ENCODE measurements around the gene NPHP1.
"Not testable (repeated sequence)": the region's sequence is repeated elsewhere in the genome, so short reads cannot be mapped to it uniquely, and the experiment has no call there.

Gene NPHP1

GRCh38 chr2:110166266-110166665 lies 38.5 kb downstream of the NPHP1 start:
- Mint-ChIP-seq H3K36me3 (ENCODE audit: low read depth) (no peaks in the 10 kb centered on the region), H3K9me3 (peaks cover 4% of the 10 kb centered on the region), H3K27me3 (peaks cover 2% of the 10 kb centered on the region), H3K4me1 (peaks cover 4% of the 10 kb centered on the region), H3K27ac (no peak overlapping the region), H3K4me3 (no peak overlapping the region)
- no peak for ATAC-seq
- DNase-seq, result no peak

- Mint-ChIP-seq H3K36me3 (ENCODE audit: low read depth) (peaks cover 10% of the 10 kb centered on the region), H3K27ac (no peak overlapping the region)
- DNase-seq, result no peak
These were observed 47.5 kb downstream of the NPHP1 start for GRCh38 chr2:110157153-110157793.

DNA sequence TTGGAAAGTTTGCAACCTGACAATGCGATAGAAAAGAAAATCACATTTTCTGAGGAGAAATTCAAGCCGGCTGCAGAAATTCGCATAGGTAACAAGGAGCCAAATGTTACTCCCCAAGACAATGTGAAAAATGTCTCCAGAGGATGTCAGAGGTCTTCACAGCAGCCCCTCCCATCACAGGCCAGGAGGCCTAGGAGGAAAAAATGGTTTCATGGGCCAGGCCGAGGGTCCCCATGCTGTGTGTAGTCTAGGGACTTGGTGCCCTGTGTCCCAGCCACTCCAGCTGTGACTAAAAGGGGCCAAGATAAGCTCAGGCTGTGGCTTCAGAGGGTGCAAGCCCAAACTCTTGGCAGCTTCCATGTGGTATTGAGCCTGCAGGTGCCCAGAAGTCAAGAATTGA lies 50.0 kb downstream of the NPHP1 start:
- not testable (repeated sequence) for ATAC-seq, H3K27ac Mint-ChIP-seq, H3K4me3 Mint-ChIP-seq, H3K27me3 Mint-ChIP-seq, DNase-seq
- H3K4me1 Mint-ChIP-seq, result peaks cover 27% of the 10 kb centered on the region
- H3K9me3 Mint-ChIP-seq, result peaks cover 17% of the 10 kb centered on the region
- H3K36me3 Mint-ChIP-seq (ENCODE audit: low read depth), result peaks cover 10% of the 10 kb centered on the region

More at GRCh38 chr2:110157153-110157793, 47.5 kb downstream of the NPHP1 start:
- Mint-ChIP-seq H3K9me3 (peaks cover 17% of the 10 kb centered on the region), H3K4me3 (no peak overlapping the region), H3K27me3 (peaks cover 4% of the 10 kb centered on the region), H3K4me1 (peaks cover 23% of the 10 kb centered on the region)
- peak; percentile 54 for ATAC-seq

- Mint-ChIP-seq H3K4me1 (peaks cover 34% of the 10 kb centered on the region), H3K36me3 (ENCODE audit: low read depth) (peaks cover 10% of the 10 kb centered on the region), H3K9me3 (peaks cover 17% of the 10 kb centered on the region)
- not testable (repeated sequence) for H3K27ac Mint-ChIP-seq, ATAC-seq, DNase-seq, H3K4me3 Mint-ChIP-seq, H3K27me3 Mint-ChIP-seq
These were observed 50.6 kb downstream of the NPHP1 start for GRCh38 chr2:110154188-110154587.

GRCh38 chr2:110153416-110153815 lies 51.4 kb downstream of the NPHP1 start:
- Mint-ChIP-seq H3K27ac (no peak overlapping the region), H3K36me3 (ENCODE audit: low read depth) (peaks cover 10% of the 10 kb centered on the region), H3K9me3 (peaks cover 17% of the 10 kb centered on the region), H3K4me1 (peaks cover 38% of the 10 kb centered on the region), H3K4me3 (no peak overlapping the region), H3K27me3 (peaks cover 4% of the 10 kb centered on the region)
- DNase-seq (no peak), ATAC-seq (no peak)

DNA sequence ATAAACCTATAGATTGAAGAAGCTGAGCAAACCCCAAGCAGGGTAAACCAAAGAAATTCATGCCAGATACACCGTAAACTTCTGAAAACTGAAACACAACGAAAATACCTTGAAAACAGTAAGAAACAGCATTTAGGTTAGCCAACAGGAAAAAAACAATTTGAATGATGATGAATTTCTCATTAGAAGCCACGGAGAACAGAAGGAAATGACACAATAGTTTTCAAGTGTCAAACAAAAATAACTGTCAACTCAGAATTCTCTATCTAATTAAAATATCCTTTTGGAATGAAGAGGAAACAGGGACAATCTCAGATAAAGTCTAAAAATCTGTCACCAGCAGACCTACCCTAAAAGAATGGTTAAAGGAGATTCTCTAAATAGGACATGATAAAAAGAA lies 51.9 kb downstream of the NPHP1 start:
- Mint-ChIP-seq H3K4me1 (peaks cover 40% of the 10 kb centered on the region), H3K4me3 (no peak overlapping the region), H3K36me3 (ENCODE audit: low read depth) (peaks cover 10% of the 10 kb centered on the region), H3K27ac (no peak overlapping the region), H3K27me3 (peaks cover 4% of the 10 kb centered on the region), H3K9me3 (peaks cover 21% of the 10 kb centered on the region)
- DNase-seq, result no peak
- no peak for ATAC-seq

DNA sequence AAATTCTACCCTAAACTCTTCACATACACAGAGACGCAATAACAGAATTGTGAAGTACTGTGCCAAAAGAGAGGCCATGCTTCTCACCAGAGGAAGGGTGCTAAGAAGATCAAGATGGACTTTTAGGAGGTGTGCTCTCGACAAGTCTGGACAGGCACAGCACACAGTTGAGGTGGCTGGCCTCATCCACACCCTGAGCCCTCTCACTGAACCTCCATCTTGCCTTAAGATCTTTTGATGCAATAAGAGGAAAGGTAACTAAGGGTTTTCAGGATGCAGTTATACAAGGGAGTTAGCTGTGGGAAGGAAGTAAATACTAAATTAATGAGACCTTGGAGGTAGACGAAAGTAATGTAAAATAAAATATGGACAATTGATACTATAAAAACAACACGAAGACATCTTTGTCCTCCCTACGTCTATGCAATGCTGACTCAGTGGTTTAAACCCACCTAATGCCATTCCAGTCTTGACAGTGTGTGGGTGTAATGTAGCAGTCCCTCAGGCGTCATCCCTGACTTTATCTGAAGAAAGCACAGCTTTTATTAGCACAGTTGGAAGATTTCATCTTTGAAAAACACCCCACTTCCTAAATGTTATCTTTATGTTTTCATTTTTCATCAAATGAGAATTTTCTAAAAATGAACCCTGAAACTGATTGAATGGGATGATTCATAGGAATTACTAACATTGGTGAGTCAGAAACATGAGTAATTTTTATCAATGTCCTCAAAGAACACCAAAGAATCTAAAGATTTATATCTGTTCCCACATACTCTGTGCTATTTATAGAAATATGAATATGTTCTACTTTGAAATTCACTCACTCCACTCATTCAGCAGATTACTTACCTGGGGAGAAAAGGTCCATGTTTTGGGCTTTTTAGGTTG lies 55.2 kb downstream of the NPHP1 start:
- peaks cover 18% of the 10 kb centered on the region for H3K9me3 Mint-ChIP-seq
- peak; percentile 85 for ATAC-seq
- H3K36me3 Mint-ChIP-seq (ENCODE audit: low read depth), result peaks cover 9% of the 10 kb centered on the region
- peaks cover 2% of the 10 kb centered on the region for H3K27me3 Mint-ChIP-seq
- no peak overlapping the region for H3K4me3 Mint-ChIP-seq
- no peak for DNase-seq
- H3K4me1 Mint-ChIP-seq, result peaks cover 51% of the 10 kb centered on the region
- H3K27ac Mint-ChIP-seq, result peak overlapping the region; percentile 92

GRCh38 chr2:110146945-110147332 lies 57.9 kb downstream of the NPHP1 start:
- H3K4me1 Mint-ChIP-seq, result peaks cover 42% of the 10 kb centered on the region
- DNase-seq, result no peak

GRCh38 chr2:110146183-110146944 lies 58.4 kb downstream of the NPHP1 start:
- no peaks in the 10 kb centered on the region for H3K27me3 Mint-ChIP-seq
- ATAC-seq (no peak), DNase-seq (no peak)
- no peak overlapping the region for H3K27ac Mint-ChIP-seq
- H3K4me1 Mint-ChIP-seq, result peaks cover 42% of the 10 kb centered on the region
- H3K9me3 Mint-ChIP-seq, result peaks cover 6% of the 10 kb centered on the region
- peaks cover 2% of the 10 kb centered on the region for H3K36me3 Mint-ChIP-seq (ENCODE audit: low read depth)
- H3K4me3 Mint-ChIP-seq, result no peak overlapping the region

More at GRCh38 chr2:110146945-110147332, 57.9 kb downstream of the NPHP1 start:
- Mint-ChIP-seq H3K27ac (no peak overlapping the region), H3K4me3 (no peak overlapping the region), H3K9me3 (peaks cover 6% of the 10 kb centered on the region), H3K27me3 (no peaks in the 10 kb centered on the region), H3K36me3 (ENCODE audit: low read depth) (peaks cover 2% of the 10 kb centered on the region)
- no peak for ATAC-seq

DNA sequence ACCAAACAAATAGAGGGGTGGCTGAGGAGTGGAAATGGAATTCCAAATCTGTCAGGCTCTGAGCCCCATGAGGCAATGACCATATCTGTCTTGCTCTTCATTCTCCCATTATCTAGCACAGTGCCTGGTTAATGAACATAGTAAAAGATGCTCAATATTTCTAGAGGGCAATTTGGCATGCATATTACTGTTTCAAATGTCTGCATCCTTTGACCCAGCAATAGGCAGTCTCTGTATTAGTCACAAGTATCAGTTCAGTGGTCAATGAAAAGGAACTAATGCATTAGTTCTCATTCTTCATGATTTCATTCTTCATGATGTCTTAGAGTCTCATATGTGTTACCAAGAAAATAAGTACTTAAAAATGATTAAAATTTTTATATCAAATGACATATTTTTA lies 60.8 kb downstream of the NPHP1 start:
- Mint-ChIP-seq H3K9me3 (peaks cover 6% of the 10 kb centered on the region), H3K27me3 (no peaks in the 10 kb centered on the region)
- no peak for DNase-seq

DNA sequence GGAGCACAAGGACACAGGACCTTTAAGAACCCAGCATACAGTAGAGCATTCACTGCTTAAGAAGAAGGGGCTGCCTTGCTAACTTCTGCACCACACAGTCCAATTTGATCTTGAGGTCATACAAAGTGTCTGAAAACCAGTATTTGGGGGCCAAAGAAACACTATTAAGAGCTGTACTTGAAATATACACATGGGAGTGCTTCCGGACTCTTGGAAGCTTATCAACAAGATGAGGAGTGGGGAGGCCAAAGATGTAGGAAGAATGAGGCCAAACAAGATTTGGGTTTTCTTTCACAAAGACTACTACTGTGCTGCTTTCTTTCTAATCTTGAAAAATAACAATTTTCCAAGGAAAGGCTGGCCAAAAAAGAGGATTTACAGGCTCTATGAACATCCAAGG lies 64.4 kb downstream of the NPHP1 start:
- peaks cover 5% of the 10 kb centered on the region for H3K4me1 Mint-ChIP-seq
- H3K4me3 Mint-ChIP-seq, result no peak overlapping the region
- DNase-seq (no peak), ATAC-seq (no peak)
- peaks cover 2% of the 10 kb centered on the region for H3K36me3 Mint-ChIP-seq (ENCODE audit: low read depth)
- H3K27me3 Mint-ChIP-seq, result no peaks in the 10 kb centered on the region
- no peak overlapping the region for H3K27ac Mint-ChIP-seq
- no peaks in the 10 kb centered on the region for H3K9me3 Mint-ChIP-seq

More for the DNA sequence above, 60.8 kb downstream of the NPHP1 start:
- Mint-ChIP-seq H3K36me3 (ENCODE audit: low read depth) (peaks cover 2% of the 10 kb centered on the region), H3K27ac (no peak overlapping the region), H3K4me1 (peaks cover 29% of the 10 kb centered on the region), H3K4me3 (no peak overlapping the region)
- ATAC-seq, result peak; percentile 49

GRCh38 chr2:110134025-110134424 lies 70.8 kb downstream of the NPHP1 start:
- Mint-ChIP-seq H3K4me3 (no peak overlapping the region), H3K27me3 (no peaks in the 10 kb centered on the region), H3K4me1 (peaks cover 11% of the 10 kb centered on the region), H3K36me3 (ENCODE audit: low read depth) (peaks cover 14% of the 10 kb centered on the region), H3K9me3 (peaks cover 25% of the 10 kb centered on the region), H3K27ac (no peak overlapping the region)
- ATAC-seq, result no peak
- no peak for DNase-seq

GRCh38 chr2:110131166-110131565 lies 73.6 kb downstream of the NPHP1 start:
- Mint-ChIP-seq H3K4me1 (peaks cover 12% of the 10 kb centered on the region), H3K27ac (no peak overlapping the region)
- ATAC-seq, result no peak

GRCh38 chr2:110130757-110131156 lies 74.1 kb downstream of the NPHP1 start:
- ATAC-seq (no peak), DNase-seq (no peak)
- Mint-ChIP-seq H3K27ac (no peak overlapping the region), H3K36me3 (ENCODE audit: low read depth) (peaks cover 11% of the 10 kb centered on the region), H3K4me3 (no peak overlapping the region), H3K27me3 (no peaks in the 10 kb centered on the region), H3K9me3 (peaks cover 25% of the 10 kb centered on the region), H3K4me1 (peaks cover 16% of the 10 kb centered on the region)

More at GRCh38 chr2:110131166-110131565, 73.6 kb downstream of the NPHP1 start:
- Mint-ChIP-seq H3K9me3 (peaks cover 25% of the 10 kb centered on the region), H3K27me3 (no peaks in the 10 kb centered on the region), H3K4me3 (no peak overlapping the region), H3K36me3 (ENCODE audit: low read depth) (peaks cover 11% of the 10 kb centered on the region)
- DNase-seq, result no peak
